NK-92 (cell line): ENCODE measurements around the gene LRRIQ1.
"Not testable (repeated sequence)": the region's sequence is repeated elsewhere in the genome, so short reads cannot be mapped to it uniquely, and the experiment has no call there.

ENCODE experiments used
- DNase-seq: peaks from one replicate; lab custom pipeline; 2025; ENCODE audit not compliant: unreplicated experiment; lab: John Stamatoyannopoulos, UW

LRRIQ1 gene

DNA sequence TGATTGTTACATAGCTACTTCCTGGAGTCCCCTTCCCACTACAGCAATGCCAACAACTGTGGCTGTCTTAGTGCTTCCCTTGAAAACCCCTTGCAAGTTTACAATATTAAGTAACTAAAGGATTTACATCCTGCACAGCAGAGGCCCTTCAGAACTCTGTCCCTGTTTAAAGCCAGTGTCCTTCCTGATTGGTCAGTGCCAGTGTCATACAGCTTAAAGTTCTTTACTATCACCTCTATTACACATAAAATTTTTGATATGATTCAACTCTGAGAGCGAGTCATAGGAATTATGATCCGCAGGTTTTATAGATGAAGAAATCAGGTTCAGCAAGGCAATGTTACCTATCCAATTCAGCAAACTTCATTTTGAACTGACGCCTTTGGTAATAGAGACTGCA is 152.5 kb downstream of the LRRIQ1 start:
- no peak for DNase-seq

DNA sequence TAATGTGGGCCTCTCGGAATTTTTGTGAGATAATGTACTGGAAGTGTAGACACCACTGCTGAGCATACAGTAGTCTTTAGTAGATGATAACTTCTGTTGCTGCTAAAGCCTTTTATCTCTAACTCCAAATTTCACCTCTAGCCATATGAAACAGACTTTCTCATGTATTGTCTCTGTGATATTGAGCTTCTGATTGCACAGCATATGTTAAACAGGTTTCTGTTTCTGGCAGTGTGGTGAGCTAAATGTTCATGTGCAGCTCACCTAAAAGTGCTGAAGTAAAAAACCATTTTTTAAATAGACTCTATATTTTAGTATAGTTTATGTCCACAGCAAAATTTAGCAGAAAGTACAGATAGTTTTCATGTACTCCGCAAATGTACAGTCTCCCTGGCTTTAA is 154.6 kb downstream of the LRRIQ1 start:
- no peak for DNase-seq

DNA sequence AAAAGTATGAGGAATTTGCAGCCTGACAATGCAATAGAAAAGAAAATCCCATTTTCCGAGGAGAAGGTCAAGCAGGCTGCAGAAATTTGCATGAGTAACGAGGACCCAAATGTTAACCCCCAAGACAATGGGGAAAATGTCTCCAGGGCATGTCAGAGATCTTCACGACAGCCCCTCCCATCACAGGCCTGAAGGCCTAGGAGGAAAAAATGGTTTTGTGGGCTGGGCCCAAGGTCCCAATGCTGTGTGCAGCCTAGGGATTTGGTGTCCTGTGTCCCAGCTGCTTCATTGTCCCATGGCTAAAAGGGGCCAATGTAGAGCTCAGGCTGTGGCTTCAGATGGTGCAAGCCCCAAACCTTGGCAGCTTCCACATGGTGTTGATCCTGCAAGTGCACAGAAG is 167.7 kb downstream of the LRRIQ1 start:
- DNase-seq: not testable (repeated sequence)

DNA sequence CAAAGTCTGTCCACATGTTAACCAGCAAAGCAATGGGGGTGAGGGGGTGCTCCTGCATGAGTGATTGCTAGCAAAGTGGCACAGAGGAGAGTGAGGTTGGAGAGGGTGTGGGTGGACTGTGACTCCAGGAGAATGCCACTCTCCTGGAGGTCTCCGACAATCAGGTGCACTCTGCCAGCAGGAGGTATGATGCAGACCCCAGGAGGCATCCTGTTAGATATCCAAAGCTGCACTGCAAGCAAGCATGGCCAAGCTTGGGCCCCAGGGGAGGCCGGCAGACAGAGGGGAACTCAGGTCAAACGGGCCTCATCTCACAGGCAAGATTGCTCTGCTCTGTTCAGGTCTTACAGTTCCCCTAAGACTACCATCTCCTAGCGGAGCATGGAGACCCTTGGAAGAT is 170.4 kb downstream of the LRRIQ1 start:
- DNase-seq: no peak

DNA sequence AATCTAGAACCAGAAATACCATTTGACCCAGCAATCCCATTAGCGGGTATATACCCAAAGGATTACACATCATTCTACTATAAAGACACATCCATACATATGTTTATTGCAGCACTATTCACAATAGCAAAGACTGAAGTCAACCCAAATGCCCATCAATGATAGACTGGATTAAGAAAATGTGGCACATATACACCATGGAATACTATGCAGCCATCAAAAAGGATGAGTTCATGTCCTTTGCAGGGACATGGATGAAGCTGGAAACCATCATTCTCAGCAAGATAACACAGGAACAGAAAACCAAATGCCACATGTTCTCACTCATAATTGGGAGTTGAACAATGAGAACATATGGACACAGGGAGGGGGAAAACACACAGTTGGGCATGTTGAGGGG is 188.2 kb downstream of the LRRIQ1 start:
- DNase-seq: not testable (repeated sequence)

DNA sequence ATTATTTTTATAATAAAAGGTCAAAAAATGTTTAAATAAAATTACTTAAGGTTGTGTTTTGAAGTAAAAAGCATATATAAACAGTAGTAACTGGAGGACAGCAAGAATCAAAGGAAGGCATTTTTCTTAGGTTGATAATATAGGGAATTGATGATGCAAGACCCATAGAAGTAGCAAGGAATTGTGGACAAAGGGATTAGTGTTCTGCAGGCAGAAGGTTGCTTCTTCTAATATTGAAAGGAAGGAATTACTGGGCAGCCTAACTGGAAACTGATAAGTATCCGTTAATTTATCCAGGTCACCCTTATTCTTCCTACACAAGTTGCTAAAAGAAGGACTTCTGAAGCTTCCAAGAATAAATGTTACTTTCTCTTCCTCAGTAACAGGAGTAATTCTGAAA is 189.3 kb downstream of the LRRIQ1 start:
- no peak for DNase-seq

DNA sequence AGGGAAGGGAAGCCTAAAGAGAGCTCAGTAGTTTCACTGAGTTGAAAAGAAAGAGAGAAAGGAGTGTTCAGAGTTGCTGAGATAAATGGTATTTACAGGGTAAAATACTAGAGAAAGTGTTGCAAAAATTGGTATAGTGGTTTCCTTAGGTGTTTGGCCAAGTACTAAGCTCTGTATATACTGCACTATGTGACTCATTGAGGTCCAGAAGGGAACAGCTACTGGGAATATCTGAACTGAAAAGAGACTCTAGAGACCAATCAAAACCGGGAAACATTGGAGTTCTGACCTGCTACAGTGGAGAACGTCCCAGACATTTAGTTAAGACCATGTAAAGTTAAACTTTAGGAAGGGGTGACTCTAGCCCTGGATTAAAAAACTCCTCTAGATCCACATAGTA is 201.2 kb downstream of the LRRIQ1 start:
- DNase-seq: no peak

DNA sequence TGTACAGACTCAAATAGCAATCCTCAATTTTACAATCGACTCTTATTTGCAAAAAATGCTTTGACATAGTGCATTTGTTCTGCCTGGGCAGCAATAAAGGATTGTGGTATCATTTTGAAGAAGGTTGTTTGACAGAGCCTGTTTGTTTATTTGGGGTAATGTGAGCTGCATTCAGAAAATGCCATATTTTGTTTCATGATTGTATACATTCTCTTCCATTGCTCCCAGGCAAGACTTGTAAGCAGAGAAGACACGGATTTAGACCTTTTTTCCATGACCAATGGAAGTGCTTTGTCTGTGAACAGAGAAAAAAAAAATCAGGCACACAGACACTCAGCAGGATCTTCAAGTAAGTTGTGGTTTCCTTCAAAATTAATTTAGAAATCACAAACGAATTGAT is 208.4 kb downstream of the LRRIQ1 start:
- no peak for DNase-seq

DNA sequence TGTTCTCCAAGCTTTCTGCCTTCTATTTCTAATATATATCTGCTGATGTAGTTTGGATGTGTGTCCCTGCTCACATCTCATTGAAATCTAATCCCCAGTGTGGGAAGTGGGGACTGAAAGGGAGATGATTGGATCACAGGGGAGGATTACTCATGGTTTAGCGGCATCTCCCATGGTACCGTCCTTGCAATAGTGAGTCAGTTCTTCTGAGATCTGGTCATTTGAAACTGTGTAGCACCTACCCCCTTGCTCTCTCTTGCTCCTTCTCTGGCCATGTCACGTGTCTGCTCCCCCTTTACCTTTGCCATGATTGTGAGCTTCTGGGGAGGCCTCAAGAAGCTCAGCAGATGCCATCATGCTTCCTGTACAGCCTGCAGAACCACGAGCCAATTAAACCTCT is 217.7 kb downstream of the LRRIQ1 start:
- no peak for DNase-seq

DNA sequence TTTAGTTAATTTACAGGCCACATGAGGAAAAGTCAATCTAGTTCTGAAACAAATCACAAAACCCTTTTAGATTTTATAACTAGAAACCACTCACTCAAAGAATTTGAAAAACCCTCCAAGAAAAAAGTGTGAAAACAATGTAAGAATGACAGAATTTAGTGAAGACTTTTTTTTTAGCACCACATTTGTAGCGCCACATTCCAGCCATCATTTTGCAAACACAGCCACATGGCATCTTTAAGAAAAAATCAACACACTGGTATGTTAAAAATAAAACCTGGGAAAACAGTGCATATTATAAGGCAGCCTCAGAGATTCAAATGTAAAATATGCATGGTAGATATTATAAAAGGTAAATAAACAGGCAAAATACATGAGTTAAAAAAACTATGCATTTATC is 221.5 kb downstream of the LRRIQ1 start:
- DNase-seq: no peak

DNA sequence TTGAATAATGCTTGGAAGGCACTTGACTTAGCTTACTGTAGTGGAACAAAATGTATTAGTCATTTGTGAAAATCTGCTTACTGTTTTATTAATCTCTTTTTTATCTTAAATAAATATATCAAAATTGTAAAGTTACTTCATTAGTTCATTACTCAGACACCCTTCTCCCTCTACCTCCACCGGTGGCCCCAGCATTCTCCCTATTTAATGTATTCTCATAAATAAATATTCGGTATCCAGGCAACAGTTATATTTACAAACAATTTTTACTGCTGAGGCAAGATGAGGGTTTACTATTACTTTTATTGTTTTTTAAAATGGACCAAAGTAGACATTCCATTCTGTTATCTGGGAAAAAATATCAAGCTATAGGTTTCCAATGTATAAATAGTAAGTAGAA is 224.3 kb downstream of the LRRIQ1 start:
- no peak for DNase-seq

DNA sequence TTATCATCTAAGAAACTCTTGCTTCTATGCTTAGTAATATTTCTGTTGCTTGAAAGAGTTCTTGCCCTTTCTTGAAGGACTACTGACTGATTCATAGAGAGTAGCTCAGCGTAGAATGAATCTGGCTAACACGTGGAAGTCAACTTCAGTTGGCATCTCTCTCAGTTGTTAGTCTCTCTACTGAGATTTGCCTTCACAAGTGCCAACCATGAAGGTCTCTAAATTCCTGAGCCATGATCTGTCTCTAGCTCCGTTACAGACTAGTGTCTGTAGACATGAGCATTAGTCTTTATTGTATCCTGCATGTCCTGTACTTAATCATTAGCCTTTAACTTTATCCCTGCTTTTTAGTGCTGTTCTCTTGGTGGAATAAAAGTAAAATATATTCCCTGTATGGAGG is 224.7 kb downstream of the LRRIQ1 start:
- no peak for DNase-seq

DNA sequence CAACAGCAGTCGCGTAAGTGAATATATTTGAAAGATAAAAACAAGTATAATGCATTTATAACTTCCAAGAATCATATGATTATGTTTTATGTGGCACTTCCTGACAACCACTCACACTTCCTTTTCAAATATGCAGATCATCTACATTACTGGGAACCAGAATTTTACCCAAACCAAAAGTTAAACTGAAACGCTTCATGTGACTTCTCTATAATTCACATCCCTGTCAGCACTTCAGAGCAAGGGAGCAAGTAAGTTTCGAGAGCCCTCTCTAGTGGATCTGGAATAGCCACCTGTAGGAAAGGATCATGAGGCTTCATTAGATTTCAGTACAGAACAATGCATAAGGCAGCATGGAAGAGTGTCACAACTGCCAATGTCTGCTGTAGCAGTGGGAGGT is 230.2 kb downstream of the LRRIQ1 start:
- no peak for DNase-seq

DNA sequence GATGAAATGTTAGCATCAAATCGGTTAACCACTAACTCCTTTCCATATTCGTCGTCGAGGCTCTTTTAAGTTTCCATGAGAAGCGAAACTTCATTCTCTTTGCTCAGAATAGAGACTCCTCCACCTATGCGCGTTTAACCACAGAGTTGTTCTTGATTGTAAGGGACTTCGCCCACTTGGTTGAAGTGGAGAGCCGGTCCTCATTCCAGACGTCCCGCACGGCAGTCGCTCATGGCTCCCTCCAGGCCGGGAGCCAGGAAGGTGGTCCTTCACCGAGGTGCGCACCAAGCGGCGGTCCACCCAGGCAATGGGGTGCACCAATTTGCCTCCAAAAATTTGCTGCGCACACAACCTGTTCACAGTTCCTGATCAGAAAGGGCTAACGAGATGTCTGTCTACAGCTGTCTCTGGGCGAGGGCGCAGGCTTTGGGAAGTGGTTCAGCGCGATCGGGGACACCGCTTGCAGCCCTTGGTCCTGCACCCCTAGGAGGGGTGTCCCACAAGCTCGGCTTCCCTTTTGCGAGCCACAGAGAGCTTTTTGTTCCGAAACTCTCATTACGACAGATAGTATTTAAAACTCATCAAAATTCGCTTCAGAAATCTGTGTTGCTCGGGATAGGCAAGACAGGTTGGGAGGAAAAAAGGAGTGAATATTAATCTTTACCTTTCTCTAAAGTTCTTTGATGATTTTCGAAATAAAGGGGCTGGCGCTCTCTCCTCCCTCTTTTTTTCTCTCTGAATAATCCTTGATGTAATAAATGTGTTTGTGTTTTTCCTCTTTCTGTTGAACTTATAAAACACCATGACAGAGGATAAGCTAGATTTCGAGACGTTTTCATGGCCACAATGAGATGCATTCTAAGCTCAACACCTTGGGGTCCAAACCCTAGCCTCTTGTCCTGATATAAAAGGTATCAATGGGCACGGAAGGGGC is 237.5 kb downstream of the LRRIQ1 start:
- no peak for DNase-seq

DNA sequence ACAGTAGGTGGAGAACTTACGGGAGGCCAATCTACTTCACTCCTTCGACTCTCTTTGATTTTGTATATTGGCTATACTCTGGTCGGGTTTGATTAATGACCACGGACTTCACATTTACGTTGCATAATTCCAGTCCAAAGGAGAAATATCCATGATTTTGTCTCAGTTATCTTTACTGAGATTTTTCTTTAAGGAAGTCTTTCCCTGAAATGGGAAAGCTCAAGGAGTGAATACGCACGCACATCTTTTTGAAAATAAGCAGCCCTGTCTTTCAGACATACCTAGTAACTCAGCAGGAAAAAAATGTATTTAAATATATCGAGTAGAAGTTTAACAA is 238.1 kb downstream of the LRRIQ1 start:
- DNase-seq: no peak

DNA sequence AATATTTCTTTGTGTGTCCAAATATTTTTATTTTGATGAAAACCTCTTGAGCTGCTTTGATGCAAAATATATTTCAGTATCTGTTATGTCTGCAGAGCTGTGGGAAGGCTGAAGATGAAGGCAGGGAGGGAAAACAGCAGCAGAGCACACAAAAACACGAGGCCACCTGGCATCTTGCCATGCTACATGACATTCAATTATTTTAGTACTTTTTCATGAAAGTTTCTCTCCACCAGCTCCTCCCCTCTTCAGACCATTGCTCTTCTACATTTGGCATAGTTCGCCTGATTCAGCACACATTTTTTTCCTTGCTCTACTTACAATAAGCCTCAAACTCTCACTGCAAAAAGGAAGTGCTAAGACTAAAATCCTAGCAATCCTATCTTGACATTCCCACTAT is 239.2 kb downstream of the LRRIQ1 start:
- DNase-seq: no peak

DNA sequence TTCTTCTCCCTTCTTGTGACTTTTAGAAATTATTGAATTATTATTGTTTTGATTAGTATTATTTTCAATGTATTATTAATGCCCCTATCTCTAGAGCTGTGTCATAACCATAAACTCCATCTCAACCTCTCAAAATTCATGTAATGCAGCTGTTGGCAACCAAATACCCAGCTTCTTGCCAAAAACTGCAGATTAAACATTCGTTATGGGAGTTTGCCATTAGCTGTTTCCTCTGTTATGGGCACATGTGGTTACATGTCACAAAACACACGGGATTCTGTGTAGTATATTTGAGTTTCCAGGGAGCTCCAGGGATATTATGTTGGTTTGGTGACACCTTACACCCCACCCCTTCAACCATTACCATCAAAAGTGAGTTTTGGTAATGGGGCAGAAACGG is 241.0 kb downstream of the LRRIQ1 start:
- DNase-seq: no peak

DNA sequence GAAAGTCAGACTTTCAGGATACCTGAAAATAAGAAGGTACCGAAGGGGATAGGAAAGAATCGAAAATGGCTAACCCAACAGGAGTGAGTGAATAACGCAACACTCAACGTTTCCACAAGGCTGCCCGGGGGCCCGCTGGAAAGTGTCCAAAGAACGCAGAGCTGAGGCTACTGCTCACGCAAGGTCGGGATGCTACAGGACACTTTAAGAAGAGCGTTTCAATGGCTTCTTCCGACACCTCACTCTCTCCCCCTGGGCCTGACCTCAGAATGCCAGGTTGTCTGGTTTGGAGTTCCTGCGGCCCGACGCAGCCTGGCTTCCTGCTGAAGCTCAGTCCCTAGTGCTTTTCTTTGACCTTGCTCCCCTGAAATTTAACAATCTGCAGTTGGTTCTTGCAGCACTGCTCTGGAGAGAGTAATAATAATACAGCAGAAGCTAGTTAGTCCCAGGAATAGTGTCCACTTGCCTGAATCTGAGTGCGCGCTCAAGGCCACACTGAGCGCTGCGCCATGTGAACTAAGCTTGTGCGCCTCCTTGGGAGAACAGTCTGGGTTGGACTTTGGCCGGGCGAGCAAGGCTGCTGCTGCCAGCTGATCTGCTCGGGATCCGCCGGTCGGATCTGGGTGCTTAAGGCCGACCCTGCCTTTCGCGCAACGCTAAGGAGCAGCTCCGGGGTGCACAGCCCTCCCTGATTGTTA is 241.9 kb downstream of the LRRIQ1 start:
- DNase-seq: no peak

DNA sequence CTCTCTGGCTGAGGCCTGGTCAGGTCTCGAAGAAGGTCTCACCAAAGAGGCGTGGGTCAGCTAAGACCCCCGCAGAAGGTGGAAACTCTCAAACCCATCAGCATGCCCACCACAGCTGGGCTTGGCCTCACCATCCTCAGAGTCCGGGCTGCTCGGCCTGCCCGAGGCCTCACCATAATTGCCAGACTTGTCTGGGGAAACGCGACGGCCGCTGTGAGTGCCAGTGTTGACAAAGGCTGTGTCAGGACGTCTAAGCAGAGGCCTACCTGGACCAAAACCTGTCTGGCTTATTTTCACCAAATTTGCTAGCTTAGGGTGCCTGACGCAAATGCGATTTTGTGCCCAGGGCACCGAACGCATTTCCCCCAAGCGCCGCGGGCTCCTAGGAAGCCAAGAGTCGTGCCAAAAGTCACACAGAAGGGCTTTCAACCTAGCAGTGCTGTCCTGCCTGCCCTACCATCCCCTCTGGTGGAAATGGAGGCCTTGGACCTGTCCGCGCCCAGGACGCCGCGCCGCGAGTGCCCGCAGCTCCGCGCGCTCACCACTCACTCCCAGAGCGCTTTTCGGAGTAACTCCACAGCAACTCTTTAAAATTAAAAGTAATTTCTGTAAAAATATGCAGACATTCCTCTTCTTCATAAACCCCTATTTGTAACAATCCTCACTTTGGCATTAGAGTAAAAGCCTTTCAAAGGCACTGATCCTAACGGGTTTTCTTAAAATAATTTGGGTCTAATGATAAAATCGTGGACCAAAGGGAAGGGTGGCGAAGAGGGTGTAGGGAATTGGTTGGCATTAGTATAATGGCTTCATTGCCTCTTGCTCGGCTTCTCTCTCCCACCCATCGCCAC is 242.7 kb downstream of the LRRIQ1 start:
- DNase-seq: no peak

DNA sequence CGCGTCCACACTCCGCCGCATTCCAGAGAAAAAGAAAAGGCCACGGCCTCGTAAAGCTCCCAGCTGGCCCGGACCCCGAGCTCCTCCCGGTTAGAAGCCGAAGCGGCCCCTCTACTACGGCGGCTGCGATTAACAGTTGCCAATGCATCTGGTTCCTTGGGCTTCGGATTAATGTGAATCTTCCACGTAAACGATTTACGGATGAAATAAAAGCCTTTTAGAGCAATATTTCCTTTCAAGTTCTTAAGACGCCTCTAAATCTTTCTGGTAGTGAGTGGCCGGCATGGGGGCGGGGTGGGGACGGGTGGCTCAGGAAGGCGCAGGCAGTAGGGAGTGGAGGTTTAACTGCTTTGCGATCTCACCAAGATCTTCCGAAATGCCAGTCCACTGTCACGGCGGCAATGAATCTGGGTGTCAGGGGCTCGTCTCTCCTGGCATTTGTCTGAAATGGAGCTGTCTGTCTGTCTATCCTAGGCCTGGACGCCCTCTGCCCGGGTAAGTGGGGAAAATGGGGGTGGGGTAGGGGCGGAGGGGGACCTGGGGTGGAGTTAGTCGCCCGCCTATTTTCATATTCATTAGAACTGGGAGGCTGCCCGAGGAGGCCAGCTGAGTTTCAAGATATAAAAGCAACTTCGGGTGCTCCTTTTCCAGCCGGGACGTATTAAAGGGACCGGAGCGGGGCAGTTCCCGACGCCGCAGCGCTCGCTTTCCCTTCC is 243.5 kb downstream of the LRRIQ1 start:
- DNase-seq: no peak
